Measurements from ENCODE around the gene EIF2S2.
A peak's percentile ranks its signal among the peaks of the same experiment; 100 is the strongest.

The EIF2S2 gene

GRCh38 chr20:34120213-34120612 is 8.2 kb upstream of the EIF2S2 start:
- DNase-seq: no peak

GRCh38 chr20:34115232-34115631 is 3.2 kb upstream of the EIF2S2 start:
- DNase-seq: no peak

GRCh38 chr20:34114809-34115208 is 2.8 kb upstream of the EIF2S2 start:
- no peak for DNase-seq

GRCh38 chr20:34112600-34113101 is 608 bp upstream of the EIF2S2 start:
- peak in 5 of 14 donors; percentile 38 to 70 (median 62) for DNase-seq

GRCh38 chr20:34110745-34111641 is 1.1 kb downstream of the EIF2S2 start:
- peak in 1 of 14 donors; percentile 13 for DNase-seq

- no peak for DNase-seq
Measured at GRCh38 chr20:34110025-34110744, 1.9 kb downstream of the EIF2S2 start.

GRCh38 chr20:34109442-34109841 is 2.6 kb downstream of the EIF2S2 start:
- DNase-seq: no peak

- DNase-seq: no peak
Measured at GRCh38 chr20:34108616-34109174, 3.3 kb downstream of the EIF2S2 start.

GRCh38 chr20:34105978-34106675 is 5.9 kb downstream of the EIF2S2 start:
- DNase-seq: no peak

- DNase-seq: no peak
Measured at GRCh38 chr20:34104059-34104458, 8.0 kb downstream of the EIF2S2 start.

- no peak for DNase-seq
Measured at GRCh38 chr20:34102342-34102741, 9.7 kb downstream of the EIF2S2 start.

- no peak for DNase-seq
Measured at GRCh38 chr20:34100576-34100975, 11.5 kb downstream of the EIF2S2 start.

- DNase-seq: no peak
Measured at GRCh38 chr20:34099675-34100074, 12.4 kb downstream of the EIF2S2 start.

GRCh38 chr20:34098570-34098969 is 13.5 kb downstream of the EIF2S2 start:
- no peak for DNase-seq

- DNase-seq: no peak
Measured at GRCh38 chr20:34096699-34097444, 15.2 kb downstream of the EIF2S2 start.

GRCh38 chr20:34095825-34096224 is 16.2 kb downstream of the EIF2S2 start:
- no peak for DNase-seq

- no peak for DNase-seq
Measured at GRCh38 chr20:34093895-34094294, 18.1 kb downstream of the EIF2S2 start.

- DNase-seq: no peak
Measured at GRCh38 chr20:34091637-34092200, 20.3 kb downstream of the EIF2S2 start.

GRCh38 chr20:34090645-34091044 is 21.4 kb downstream of the EIF2S2 start:
- DNase-seq: no peak

- no peak for DNase-seq
Measured at GRCh38 chr20:34089655-34090345, 22.2 kb downstream of the EIF2S2 start.

- no peak for DNase-seq
Measured at GRCh38 chr20:34089175-34089479, 22.9 kb downstream of the EIF2S2 start.
